HG03103 (cell line): ENCODE data around the gene ZFPL1.

ENCODE experiments used
- ATAC-seq: cut with Tn5 transposase; IDR thresholded peaks from one replicate; pipeline ENCODE4 v1.9.1; 2021; ENCODE audit warnings: low read depth; ENCODE audit not compliant: unreplicated experiment

The ZFPL1 gene

DNA sequence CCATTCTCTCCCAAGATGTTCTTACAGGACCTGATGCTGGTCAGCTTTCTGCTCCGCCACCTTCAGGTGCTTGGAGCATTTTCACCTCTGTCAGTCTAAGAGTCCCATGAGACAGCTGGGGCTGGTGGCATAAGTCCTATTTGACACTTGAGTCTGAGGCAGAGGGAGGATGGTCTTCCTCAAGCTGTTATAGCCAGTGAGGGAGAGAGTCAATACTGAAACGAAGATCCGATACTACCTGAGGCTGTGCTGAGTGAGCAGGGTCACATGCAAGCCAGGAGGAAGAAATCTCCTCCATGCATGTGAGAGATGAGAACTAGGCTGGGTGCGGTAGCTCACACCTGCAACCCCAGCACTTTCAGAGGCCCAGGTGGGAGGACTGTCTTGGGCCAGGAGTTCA is 5.6 kb downstream of the ZFPL1 start:
- ATAC-seq, result no peak

GRCh38 chr11:65090628-65091027 is 6.6 kb downstream of the ZFPL1 start:
- no peak for ATAC-seq

DNA sequence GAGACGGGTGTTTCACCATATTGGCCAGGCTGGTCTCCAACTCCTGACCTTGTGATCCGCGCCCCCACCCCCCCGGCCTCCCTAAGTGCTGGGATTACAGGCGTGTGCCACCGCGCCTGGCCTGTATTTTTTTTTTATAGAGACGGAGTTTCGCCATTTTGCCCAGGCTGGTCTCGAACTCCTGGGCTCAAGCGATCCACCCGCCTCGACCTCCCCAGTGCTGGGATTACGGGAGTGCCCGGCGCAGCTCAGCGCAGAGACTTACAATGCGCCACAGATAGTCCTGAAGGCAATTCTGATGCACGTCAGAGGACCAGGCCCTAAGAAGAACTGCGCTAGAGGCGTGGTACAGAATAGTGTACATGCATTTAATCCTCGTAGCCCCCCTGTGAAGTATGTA is 11.4 kb downstream of the ZFPL1 start:
- no peak for ATAC-seq

DNA sequence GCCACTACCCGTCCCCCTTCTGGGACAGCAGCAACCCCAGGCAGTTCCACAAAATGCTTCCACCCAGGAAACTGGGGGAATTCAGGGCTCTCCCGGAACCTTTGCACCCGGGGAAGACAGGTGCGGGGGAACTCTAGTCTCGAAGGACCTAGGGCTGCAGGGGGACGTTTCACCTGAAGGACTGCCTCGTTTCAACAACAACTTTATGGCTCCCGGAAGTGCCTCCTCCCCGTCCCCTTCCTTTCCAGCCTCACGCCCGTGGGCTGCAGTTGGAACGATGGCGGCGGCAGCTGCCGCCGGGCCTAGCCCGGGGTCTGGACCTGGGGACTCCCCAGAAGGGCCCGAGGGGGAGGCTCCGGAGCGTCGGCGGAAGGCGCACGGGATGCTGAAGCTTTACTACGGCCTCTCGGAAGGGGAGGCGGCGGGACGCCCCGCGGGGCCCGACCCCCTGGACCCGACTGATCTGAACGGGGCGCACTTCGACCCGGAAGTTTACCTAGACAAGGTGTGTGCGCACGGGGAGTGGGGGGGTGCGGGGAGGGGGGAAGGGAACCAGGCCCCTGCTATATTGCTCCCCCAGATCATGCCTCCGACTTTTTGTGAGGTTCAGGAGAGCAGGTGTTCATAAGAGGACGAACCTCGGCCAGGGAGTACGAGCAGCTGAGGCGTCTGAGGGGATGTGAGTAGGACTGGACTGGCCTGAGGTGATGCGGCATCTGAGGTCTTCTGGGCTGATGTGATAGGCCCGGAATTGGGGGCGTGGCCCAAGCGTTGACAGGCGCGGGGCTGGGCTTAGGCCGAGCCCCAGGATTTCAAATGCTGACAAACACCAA is 12.2 kb downstream of the ZFPL1 start, which contains the start of gene VPS51:
Gene VPS51, plus strand, starts transcription at position 241 of the 833 bp plus-strand sequence. Its CDS starts 37 bp downstream, at position 278.
- ATAC-seq, result peak; percentile 66

DNA sequence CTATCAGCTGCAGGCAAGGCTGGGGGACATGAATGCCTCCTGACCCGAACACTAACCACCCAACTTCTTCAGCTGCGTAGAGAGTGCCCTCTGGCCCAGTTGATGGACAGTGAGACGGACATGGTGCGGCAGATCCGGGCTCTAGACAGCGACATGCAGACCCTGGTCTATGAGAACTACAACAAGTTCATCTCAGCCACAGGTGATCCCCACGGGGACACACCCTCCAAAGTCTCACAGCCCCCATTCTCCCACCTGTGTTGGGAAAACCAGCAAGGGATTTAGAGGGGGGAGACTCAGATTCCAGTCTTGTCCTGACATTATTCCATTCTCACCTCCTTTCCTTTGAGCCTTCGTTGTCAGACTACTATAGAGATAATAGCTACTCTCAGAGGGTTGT is 12.9 kb downstream of the ZFPL1 start:
- ATAC-seq, result no peak

DNA sequence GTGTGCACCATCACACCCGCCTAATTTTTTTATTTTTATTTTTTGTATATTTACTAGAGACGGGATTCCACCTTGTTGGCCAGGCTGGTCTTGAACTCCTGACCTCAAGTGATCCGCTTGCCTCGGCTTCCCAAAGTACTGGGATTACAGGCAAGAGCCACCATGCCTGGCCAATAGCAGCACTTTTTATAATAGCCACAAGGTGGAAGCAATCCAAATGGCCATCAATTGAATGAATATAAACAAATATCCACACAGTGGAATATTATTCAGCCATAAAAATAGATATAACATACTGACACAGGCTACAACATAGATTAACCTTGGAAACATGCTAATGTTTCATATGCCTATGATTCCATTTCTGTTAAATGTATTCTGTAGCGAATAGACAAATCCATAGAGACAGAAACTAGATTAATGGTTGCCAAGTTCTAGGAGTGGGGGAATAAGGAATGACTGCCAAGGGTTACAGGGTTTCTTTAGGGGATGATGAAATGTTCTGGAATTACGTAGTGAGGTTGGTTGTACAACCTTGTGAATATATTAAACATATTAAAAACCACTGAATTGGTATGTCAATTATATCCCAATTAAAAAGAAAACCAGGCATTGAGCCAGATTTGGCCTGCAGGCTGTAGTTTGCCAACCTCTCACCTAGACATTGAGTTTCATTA is 16.8 kb downstream of the ZFPL1 start:
- no peak for ATAC-seq

- ATAC-seq, result no peak
Measured at GRCh38 chr11:65102142-65103095, 18.4 kb downstream of the ZFPL1 start.

- no peak for ATAC-seq
Measured at GRCh38 chr11:65103476-65103875, 19.5 kb downstream of the ZFPL1 start.

DNA sequence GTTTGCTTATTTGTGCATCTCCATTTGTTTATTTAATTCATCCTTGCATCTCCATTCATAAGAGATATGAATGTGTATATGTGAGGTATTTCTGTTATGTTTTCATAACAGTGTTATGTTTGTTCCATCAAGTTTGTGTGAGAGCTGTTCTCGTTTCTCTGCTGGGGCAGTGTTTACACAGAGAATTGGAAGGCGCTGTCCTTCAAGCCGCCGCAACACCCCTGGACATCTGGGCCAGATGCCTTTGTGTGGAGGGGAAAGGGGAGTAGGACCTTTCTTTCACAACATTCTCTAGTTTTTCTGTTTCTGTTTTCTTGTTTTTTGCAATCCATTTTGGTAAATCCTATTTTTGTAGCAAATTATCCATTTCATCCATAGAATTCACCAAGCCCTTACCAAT is 20.6 kb downstream of the ZFPL1 start:
- no peak for ATAC-seq

DNA sequence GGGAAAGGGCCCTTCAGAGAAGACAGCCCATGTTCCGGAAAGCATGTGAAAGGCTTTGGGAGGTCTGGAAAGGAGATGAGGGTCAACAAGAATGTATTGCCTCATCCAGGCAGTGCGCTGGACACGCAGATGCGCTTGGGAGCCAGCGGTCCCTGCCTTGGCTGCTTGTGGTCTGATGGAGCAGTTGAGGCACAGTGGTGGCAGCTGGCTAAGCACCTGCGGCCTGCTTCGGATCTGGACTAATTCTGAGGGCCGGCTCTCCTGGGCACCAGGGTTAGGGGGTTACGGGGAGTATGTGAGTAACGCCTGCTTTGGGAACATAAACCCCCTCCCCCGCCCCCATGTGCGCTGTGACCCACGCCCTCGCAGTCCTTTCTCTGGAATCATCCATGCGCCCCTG is 23.1 kb downstream of the ZFPL1 start:
- no peak for ATAC-seq

DNA sequence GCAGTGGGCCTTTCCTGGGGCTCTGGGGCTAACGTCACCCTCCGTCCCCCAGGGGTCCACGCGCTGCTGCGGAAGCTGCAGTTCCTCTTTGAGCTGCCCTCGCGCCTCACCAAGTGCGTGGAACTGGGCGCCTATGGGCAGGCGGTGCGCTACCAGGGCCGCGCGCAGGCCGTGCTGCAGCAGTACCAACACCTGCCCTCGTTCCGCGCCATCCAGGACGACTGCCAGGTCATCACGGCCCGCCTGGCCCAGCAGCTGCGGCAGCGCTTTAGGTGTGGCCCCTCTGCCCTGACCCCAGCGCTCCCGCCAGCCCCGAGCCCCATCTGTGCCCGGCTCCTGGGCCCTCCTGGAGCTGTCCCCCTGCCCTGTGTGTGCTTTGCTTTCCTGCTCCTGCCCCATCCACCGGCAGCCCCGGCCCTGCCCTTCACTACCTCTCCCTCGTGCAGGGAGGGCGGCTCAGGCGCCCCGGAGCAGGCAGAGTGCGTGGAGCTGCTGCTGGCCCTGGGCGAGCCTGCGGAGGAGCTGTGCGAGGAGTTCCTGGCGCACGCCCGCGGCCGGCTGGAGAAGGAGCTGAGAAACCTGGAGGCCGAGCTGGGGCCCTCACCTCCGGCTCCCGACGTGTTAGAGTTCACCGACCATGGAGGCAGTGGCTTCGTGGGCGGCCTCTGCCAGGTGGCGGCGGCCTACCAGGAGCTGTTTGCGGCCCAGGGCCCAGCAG is 23.9 kb downstream of the ZFPL1 start:
- ATAC-seq, result no peak

DNA sequence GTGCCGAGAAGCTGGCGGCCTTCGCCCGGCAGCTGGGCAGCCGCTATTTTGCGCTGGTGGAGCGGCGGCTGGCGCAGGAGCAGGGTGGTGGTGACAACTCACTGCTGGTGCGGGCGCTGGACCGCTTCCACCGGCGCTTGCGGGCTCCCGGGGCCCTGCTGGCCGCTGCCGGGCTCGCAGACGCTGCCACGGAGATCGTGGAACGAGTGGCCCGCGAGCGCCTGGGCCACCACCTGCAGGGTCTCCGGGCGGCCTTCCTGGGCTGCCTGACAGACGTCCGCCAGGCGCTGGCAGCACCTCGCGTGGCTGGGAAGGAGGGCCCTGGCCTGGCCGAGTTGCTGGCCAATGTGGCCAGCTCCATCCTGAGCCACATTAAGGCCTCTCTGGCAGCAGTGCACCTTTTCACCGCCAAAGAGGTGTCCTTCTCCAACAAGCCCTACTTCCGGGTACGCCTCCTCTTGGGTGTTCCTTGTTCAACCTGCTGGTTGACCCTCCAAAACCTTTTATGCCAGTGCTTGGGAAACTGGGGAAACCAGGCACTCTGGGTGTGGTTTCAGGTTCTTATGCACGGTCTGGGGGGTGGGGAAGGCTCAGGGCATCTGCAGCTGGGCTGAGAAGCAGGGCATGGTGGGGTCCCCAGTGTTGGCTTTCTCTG is 24.6 kb downstream of the ZFPL1 start:
- ATAC-seq, result no peak

GRCh38 chr11:65109231-65110198 is 25.5 kb downstream of the ZFPL1 start:
- no peak for ATAC-seq

- ATAC-seq, result no peak
Measured at GRCh38 chr11:65110354-65110861, 26.4 kb downstream of the ZFPL1 start.

GRCh38 chr11:65111159-65111743 is 27.2 kb downstream of the ZFPL1 start:
- ATAC-seq, result no peak

GRCh38 chr11:65111744-65112545 is 27.9 kb downstream of the ZFPL1 start, which contains the start of gene TM7SF2:
TM7SF2 (plus strand) TSS chr11:65111872; CDS start chr11:65112016, 144 bp downstream.
- ATAC-seq, result peak; percentile 46
